ENCODE measurements around the gene GPHN.

GRCh38 chr14:66900719-66901118, 392.8 kb downstream of the GPHN start:
- TF ChIP-seq CTCF (conservative IDR thresholded peaks at IDR 0.05 in 1 of 2, IDR thresholded peaks at IDR 0.05 in 1 of 2; ENCODE audit: extremely low read depth in 1 of 2, insufficient read depth in 1 of 2, low read depth in 1 of 2, low read length in 2 of 2) (no peak), EZH2 (IDR thresholded peaks at IDR 0.05; ENCODE audit: borderline replicate concordance, low read length) (no peak)

All from mammary epithelial cell (primary cell).